Activated naive CD4-positive, alpha-beta T cell treated with anti-CD3 and anti-CD28 coated beads, Interleukin-2, amount 50 U/mL, for 16 hours (primary cell): ENCODE results near the gene UBE2E2.

Source experiments
- DNase-seq: peaks from one replicate; pipeline ENCODE4 v3.0.0-alpha.2; 2020

UBE2E2 gene

GRCh38 chr3:23549148-23549910 is 346.2 kb downstream of the UBE2E2 start:
- no peak for DNase-seq

GRCh38 chr3:23550402-23550801 is 347.3 kb downstream of the UBE2E2 start:
- DNase-seq: no peak

- DNase-seq: no peak
Observed at GRCh38 chr3:23552506-23552905, 349.4 kb downstream of the UBE2E2 start.

- no peak for DNase-seq
Observed at GRCh38 chr3:23553353-23553752, 350.2 kb downstream of the UBE2E2 start.

DNA sequence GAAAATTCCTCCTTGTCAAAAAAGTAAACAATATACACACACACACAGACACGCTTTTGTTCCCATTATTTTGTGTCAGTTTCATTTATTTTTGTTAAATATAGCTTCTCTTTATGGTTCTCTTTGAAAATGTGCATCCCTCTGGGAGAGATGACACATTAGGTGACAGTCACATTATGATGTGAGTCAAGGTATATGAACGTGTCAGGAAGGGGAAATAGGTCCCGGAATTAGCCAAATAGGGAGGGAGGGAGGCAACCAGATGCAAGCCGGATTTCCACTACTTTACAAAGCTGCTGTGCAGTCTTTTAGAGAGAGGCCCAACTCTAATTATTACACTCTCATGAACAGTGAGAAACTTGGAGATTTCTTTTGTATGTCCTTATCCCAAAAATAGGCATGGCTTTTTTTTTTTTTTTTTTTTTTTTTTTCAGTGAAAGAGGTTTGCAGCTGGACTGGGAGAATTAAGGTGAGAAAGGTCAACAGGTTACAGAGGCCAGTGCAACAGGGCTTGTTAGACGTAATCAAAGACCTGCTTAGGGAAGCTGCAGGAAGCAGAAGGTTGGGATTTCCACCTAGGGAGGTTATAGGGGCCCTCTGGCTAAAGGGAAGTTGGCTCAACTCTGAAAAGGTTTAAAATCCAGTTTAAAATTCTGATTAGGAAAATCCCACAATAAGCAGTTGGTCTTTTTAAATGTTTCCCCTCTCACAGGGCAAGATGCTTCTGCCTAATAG is 362.1 kb downstream of the UBE2E2 start:
- DNase-seq: no peak

DNA sequence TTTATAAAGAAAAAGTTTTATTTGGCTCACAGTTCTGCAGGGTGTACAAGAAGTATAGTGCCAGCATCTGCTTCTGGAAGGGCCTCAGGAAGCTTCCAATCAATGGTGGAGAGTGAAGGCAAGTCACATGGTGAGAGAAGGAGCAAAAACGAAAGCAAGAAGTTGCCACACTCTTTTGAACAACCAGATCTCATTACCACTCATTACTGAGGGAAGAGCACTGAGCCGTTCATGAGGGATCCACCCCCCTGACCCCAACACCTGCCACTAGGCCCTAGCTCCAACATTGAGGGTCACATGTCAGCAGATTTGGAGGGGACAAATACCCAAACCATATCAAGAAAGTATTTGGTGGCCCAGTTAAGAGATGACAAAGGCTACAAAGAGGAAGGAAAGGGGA is 363.4 kb downstream of the UBE2E2 start:
- no peak for DNase-seq

DNA sequence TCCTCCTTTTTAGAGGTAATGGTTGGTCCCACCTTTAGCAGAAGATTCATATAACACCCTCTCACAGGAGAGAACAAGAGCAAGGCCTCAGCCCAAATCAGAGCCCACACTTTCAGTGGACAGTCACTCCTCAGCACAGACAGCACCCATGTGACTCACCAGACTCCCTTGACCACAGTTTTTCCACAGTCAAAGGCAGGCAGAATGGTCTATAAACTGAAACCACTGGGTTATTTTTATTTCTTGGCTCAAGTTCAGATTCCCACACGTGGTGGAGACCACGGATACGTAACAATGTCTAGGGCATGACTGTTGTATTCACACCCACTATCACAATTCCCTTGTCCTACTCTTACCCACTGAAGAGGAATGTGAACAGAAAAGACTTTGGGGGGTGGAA is 364.8 kb downstream of the UBE2E2 start:
- DNase-seq: no peak

DNA sequence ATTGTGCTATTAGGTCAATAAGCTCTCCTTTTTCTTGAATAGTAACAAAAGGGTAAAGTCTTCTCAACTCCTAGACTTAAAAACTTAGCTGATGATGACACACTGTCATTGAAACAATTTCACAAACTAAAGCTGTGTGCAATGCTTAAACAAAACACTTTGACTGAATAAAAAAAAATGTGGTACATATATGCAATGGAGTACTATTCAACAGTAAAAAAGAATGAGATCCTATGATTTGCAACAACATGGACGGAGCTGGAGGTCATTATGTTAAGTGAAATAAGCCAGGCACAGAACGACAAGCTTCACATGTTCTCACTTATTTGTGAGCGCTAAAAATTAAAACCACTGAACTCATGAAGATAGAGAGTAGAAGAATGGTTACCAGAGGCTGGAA is 370.7 kb downstream of the UBE2E2 start:
- no peak for DNase-seq

DNA sequence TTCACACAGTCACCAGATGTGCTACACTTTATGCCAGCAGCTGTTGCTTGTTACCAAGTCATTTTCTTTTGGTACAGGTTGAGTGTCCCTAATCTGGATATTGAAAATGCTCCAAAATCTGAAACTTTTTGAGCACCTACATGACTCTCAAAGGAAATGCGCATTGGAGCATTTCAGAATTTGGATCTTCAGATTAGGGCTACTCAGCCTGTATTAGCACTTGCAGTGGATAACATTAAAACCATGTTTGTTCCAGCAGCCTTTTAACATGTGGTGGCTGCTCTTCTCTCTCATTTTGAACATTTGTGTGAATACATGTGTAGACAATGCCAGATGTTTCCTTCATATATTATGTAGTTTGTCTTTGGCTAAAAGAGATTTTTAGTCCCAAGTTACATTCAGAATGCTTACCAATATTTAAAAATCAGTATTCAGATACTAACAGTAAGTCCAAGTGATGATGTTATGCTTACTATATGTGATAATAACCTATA is 371.7 kb downstream of the UBE2E2 start:
- no peak for DNase-seq

DNA sequence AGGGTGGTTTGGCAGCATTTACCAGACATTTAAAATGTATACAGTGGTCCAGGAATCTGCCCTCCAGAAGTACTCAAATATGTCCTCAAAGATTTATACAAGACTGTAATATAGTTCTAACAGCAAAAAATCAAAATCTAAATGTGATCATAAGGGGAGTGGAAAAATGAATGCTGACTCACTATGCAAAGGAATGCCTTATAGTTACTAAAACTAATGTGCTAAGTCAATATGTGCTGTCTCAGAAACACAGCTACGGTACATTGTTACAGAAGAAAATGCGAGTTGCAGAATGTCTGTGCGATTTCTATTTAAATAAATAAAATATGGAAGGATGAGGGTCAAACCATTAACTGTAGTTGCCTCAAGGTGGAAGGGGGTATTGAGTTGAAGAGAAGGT is 372.6 kb downstream of the UBE2E2 start:
- DNase-seq: no peak

DNA sequence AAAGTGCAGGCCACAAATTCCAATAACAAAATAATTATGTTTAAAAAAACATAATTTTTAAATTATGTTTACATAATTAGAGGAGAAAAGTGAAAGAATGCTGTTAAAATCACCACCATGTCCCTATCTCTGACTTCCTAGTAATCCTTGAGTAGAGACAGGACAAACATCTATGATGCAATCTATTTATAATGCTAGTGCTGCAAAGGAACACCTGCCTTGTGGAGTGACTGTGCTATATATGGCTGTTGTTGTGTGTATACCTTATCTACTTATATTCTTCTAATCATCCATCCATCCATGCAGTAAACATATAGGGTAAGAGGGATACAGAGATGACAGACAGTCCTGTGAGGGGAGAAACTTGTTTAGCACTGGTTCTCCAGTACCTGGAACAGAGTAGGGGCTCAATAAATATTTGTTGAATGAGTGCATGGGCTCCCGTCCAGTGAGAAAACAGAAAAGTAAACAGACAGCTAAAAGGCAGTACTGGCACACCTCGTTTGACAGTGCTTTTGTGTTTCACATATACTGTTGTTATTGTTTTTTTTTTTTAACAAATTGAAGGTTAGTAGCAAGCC is 373.3 kb downstream of the UBE2E2 start:
- no peak for DNase-seq

DNA sequence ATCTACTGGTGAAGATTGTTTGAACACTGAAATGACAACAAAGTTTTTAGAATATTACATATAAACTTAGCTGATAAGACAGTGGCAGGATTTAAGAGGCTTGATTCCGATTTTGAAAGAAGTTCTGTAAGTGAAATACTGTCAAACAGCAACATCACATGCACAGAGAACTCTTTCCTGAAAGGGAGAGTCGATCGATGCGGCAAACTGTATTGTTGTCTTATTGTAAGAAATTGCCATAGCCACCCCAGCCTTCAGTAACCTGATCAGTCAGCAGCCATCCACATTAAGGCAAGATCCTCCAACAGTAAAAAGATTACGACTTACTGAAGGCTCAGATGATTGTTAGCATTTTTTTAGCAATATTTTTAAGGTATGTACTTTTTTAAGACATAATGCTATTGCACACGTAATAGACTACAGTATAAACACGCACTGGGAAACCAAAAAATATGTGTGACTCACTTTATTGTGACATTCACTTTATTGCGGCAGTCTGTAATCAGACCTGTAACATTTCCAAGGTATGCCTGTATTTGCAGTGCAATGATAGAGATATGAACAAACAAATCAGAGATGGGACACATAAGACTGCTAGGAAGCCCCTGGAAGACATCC is 377.1 kb downstream of the UBE2E2 start:
- no peak for DNase-seq

DNA sequence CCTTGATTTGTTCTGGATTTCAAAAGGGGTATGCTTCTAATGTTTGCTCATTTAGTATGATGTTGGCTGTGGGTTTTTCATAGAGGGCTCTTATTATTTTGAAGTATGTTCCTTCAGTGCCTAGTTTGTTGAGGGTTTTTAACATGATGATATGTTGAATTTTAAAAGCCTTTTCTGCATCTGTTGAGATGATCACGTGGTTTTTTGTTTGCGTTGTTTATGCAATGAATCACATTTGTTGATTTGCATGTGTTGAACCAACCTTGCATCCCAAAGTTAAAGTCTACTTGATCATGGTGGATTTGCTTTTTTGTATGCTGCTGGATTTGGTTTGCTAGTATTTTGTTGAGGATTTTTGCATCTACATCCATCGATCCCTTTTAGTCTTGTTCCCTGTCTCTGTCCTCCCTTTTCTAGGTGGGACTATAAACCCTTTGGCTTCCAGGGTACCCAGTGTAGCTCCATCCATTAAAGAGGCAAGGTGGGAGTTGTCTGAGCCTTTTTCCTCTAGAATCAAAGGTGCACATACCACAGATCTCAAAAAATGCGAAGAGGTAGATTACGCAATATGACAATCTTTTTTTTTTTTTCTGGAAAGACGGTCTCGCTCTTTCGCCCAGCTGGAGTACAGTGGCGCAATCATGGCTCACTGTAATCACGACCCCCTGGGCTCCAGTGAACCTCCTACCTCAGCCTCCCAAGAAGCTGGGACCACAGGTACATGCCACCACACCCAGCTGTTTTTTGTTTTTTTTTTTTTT is 381.0 kb downstream of the UBE2E2 start:
- no peak for DNase-seq

DNA sequence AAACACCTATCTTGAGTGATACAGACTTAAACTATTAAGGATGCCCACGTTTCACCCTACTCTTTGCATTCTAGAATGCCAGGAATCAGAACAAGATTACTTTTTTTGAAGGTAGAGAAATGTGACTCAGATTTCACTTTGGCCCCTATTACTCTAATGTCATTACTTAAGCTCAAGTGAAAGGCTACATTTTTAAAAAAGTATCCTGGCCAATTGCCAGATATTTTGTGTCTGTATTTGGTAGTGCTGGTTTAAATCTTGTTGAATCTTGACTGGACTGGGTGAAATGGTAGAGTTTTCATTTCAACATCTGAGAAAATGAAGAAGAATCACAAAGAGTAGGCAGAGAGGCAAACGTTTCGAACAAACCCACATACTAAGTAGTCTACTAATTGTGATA is 384.4 kb downstream of the UBE2E2 start:
- DNase-seq: no peak

GRCh38 chr3:23588547-23588946 is 385.4 kb downstream of the UBE2E2 start:
- DNase-seq: no peak

DNA sequence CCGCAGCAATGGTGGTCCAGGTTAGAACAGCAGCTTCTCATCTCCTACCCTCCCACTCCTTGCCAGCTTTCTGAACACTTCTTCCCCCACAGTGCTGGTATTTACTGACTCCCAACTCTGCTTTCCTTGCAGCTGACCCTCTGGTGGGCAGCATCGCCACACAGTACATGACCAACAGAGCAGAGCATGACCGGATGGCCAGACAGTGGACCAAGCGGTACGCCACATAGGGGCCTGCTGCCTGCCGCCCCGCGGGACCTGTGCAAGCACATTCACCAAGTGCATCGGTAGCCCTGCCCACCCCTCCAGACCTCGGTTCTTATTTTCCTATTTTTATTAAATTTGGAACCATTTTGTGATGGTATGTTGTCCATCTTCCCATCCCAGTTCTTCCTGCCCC is 386.5 kb downstream of the UBE2E2 start:
- DNase-seq: no peak

DNA sequence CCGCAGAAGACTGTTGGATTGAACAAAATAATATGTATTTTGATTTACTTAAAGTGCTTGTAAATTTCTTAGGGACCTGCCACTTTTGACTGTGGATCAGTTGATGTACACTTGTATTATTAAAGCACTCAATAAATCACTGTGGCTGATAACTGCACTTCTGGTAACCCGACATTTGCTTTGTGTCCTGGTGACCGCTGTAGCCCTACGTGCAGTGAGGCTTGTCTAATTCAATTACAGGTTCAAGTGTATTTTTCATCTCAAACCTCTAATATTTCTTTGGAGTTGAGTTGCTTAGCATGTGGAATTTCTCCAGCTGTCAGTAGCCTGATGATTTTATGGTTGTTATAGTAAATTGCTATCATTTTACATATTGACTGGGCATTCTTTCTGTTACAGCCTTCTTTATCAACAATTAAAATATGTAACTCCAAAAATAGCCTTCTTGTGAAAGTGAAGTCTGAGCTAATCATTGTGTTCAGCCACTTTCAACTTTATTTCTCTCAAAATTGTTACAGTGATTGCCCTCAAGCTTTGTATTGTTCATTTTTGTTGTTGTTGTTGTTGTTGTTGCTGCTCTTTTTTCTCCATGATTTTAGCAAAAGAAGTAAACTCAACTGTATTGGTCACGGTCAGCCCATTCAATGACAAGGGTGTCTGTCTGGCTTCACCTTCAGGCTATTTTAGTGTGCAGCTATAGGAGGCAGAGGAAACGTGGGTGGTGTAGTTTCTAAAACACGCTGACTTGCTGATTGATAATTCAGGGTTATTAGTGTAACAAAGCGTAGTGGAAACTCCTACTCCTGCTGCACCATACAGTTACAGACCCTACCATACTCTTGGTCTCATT is 387.5 kb downstream of the UBE2E2 start:
- DNase-seq: no peak

DNA sequence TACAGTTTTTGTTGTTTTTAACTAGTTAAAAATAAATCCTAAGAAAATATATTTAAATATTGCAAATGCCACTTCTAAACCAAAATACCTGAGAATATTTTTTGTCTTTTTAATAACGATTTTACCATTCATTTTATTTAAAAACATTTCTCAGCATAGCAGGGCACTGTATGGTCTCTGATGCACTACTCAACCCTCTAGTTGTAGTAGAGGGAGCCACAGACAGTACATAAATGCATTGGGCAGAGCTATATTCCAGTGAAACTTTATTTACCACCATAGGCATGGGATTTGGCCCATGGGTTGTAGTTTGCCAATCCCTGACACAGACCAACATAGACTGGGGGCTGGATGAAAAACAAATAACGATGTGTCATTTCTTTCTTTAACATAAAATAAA is 388.2 kb downstream of the UBE2E2 start:
- DNase-seq: no peak

- no peak for DNase-seq
Observed at GRCh38 chr3:23592961-23593931, 390.1 kb downstream of the UBE2E2 start.

- DNase-seq: no peak
Observed at GRCh38 chr3:23594066-23594465, 390.9 kb downstream of the UBE2E2 start.
